Gastroesophageal sphincter (tissue), 3 donors: ENCODE results near the gene ROR1.

Source experiments
- EP300 ChIP-seq: sonication (generic); formaldehyde crosslinking; IDR thresholded peaks from one replicate; pipeline ENCODE4 v1.6.1; 2017; ENCODE audit warnings: antibody characterized with exemption, mild to moderate bottlenecking
- POLR2A ChIP-seq, 2 donors: fragments of 450-650 bp; IDR thresholded peaks; one replicate each; pipeline ENCODE4 v1.6.1; 2017; ENCODE audit warnings: antibody characterized with exemption in 2 of 2, mild to moderate bottlenecking in 2 of 2, moderate library complexity in 1 of 2
- POLR2AphosphoS5 ChIP-seq: sonication (generic); formaldehyde crosslinking; IDR thresholded peaks from one replicate; pipeline ENCODE4 v1.6.1; 2017; ENCODE audit warnings: antibody characterized with exemption
- TF ChIP-seq, protein P1 (sequence below), 4 experiments: fragments of 200-600 bp in 2 of 4; fragments of 450-650 bp in 2 of 4; sonication (generic) in 1 of 4; IDR thresholded peaks; one replicate each; pipeline ENCODE4 v1.5.1; 2017 to 2019; ENCODE audit warnings: antibody characterized with exemption in 4 of 4, mild to moderate bottlenecking in 2 of 4, moderate library complexity in 2 of 4

DNA sequence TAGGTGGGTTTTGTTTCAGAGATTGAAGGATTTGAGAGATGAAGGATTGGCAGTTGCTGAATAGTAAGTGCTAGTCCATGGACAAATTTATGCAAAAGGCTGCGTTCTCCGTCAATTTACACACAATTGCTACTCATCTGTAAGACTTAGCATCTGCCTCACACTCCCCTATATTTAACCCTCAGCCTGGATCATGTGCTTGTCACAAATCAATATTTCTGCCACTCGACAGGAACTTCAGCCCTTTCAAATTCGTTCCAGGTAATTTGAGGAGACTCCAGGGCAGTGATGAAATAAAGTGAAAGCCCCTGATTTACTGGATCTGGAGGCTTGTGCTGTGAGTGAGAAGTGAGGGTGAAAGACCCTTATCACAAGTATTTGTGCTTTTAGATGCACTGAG is 324.0 kb downstream of the ROR1 start:
- TF ChIP-seq POLR2AphosphoS5, result no peak
- TF ChIP-seq, protein P1, sequence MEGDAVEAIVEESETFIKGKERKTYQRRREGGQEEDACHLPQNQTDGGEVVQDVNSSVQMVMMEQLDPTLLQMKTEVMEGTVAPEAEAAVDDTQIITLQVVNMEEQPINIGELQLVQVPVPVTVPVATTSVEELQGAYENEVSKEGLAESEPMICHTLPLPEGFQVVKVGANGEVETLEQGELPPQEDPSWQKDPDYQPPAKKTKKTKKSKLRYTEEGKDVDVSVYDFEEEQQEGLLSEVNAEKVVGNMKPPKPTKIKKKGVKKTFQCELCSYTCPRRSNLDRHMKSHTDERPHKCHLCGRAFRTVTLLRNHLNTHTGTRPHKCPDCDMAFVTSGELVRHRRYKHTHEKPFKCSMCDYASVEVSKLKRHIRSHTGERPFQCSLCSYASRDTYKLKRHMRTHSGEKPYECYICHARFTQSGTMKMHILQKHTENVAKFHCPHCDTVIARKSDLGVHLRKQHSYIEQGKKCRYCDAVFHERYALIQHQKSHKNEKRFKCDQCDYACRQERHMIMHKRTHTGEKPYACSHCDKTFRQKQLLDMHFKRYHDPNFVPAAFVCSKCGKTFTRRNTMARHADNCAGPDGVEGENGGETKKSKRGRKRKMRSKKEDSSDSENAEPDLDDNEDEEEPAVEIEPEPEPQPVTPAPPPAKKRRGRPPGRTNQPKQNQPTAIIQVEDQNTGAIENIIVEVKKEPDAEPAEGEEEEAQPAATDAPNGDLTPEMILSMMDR (IDR thresholded peaks at IDR 0.05), result no peak
- TF ChIP-seq POLR2A (IDR thresholded peaks at IDR 0.05), result no peak
- no peak for TF ChIP-seq EP300
